GM21825 (cell line): ENCODE measurements around the gene PPP1R9B.

Source experiments
- ATAC-seq: cut with Tn5 transposase; IDR thresholded peaks from one replicate; pipeline ENCODE4 v1.9.1; 2021; ENCODE audit warnings: mild to moderate bottlenecking, moderate library complexity; ENCODE audit not compliant: unreplicated experiment

The PPP1R9B gene

DNA sequence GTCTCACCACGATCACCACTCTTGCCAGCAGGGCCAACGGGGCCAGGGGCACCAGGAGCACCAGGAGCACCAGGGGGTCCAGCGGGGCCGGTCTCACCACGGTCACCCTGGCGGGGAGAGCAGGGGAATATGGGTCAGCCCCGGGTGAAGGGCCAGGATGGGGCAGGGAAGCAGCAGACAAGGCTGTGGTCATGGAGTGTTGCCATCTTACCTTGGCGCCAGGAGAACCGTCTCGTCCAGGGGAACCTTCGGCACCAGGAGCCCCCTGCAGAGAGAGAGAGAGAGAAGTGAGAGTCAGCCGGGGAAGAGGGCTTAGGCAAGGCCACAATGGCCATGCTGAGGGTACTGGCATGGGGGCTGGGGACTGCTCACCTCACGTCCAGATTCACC lies 38.0 kb upstream of the PPP1R9B start:
- no peak for ATAC-seq

- no peak for ATAC-seq
Observed at GRCh38 chr17:50187751-50188530, 37.5 kb upstream of the PPP1R9B start.

GRCh38 chr17:50187394-50187725 lies 36.9 kb upstream of the PPP1R9B start:
- no peak for ATAC-seq

DNA sequence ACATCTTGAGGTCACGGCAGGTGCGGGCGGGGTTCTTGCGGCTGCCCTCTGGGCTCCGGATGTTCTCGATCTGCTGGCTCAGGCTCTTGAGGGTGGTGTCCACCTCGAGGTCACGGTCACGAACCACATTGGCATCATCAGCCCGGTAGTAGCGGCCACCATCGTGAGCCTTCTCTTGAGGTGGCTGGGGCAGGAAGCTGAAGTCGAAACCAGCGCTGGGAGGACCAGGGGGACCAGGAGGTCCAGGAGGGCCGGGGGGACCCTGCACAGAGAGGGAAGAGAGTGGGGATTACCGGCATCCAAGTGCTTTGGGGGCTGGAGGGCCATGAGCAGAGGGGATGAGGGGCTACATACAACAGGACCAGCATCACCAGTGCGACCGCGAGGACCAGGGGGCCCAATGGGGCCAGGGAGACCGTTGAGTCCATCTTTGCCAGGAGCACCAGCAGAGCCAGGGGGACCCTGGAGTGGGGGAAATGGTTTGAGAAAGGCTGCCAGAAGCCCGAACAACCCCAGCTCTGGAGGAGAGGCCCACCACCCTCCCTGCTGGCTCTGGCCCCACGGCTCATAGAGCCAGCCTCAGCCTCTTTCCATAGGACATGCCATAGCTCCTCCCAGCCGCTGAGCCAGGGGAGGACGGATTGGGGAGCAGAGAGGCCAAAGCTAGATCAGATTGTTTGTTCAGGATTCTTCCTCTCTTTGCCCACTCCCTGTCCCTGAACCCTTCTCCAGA lies 36.4 kb upstream of the PPP1R9B start:
- no peak for ATAC-seq

- no peak for ATAC-seq
Observed at GRCh38 chr17:50185631-50186471, 35.4 kb upstream of the PPP1R9B start.

DNA sequence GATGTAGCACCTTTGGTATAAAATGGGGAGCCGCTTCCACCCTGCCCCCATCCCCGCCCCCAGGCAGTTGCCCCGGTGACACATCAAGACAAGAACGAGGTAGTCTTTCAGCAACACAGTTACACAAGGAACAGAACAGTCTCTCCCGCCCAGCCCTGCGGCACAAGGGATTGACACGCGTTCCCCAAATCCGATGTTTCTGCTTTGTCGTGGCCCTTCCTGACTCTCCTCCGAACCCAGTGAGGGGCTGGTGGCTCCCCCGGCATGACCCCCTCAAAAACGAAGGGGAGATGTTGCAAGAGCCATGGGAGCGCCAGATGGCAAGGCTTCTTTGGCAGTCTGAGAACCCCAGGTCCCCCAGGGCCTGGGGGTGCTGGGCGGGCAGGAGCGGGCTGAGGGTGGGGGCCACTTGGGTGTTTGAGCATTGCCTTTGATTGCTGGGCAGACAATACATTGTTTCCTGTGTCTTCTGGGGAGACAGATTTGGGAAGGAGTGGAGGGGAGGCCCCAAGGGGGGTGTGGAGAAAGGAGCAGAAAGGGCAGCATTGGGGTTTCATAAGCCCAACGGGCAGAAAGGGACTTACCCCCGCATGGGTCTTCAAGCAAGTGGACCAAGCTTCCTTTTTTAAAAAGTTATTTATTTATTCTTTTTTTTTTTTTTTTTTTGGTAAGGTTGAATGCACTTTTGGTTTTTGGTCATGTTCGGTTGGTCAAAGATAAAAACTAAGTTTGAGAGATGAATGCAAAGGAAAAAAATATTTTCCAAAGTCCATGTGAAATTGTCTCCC lies 34.3 kb upstream of the PPP1R9B start:
- ATAC-seq = no peak

- ATAC-seq = no peak
Observed at GRCh38 chr17:50184064-50184463, 33.6 kb upstream of the PPP1R9B start.

GRCh38 chr17:50183421-50183994 lies 33.0 kb upstream of the PPP1R9B start:
- ATAC-seq = no peak

DNA sequence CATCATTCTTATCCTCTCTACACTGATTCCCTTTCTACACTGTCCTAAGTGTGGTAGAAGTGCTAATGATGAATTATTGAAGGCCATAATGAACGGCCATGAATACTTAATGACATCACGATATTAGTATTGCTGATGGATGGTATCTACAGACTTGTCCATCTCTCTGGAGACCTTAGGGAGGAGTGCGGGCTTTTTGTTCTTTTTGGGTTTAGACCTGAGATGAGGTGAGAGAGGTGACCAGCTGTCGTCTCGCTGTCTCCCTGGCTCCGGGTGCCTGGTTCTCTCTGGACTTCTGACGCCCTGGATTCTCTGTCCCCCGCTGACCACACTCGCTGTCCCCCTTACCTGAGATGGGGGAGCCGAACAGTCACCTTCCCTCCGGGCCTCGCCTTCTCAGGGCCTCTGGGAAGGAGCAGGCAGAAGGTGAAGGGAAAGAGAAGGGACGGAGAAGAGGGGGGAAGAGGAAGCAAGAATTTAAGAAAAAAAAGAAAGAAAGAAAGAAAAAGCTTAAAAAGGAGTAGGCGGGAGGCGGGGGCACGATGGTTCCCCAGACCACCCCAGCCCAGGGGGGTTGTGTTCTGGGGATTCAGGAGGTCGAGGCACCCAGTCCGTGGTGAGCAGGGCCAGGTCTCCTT lies 32.4 kb upstream of the PPP1R9B start:
- ATAC-seq = no peak

DNA sequence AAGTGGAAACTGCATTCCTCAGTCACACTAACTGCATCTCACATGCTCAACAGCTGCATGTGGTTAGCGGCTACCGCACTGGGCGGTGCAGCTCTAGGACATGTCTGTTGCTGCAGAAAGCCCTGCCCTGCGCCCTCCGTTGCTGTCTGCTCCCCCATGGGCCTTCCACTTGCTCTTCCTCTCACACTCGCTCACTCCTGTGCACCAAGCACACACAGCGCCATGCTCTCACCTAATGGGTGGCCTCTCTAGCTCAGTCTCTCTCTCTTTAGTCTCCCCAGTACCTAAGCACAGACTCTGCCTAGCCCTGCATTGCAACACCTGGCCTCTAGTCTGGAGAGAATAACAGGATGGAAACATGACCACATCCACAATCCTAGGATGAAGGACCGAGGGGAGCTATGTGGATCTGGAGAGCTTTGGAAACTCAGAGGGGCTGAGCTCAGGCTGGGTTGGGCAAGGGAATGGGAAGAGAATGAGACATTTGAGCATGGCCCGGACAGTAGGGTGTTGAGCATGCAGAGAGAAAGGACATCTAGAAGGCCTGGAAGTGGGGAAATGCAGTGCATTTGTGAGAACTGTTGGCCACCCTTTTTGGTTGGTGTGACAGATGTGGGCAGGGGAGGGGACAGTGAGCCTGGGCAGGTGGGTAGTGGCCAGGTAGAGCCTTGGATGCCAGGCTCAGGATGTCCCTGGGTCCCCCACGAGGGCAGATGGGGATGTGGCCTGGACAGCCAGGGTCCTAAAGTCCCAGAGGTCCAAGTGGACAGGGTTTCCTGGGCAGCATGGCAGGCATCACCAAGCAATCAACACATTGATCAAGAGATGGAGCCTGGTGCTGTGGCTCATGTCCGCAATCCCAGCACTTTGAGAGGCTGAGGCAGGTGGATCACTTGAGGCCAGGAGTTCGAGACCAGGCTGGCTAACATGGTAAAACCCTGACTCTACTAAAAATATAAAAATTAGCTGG lies 31.4 kb upstream of the PPP1R9B start:
- ATAC-seq = no peak

DNA sequence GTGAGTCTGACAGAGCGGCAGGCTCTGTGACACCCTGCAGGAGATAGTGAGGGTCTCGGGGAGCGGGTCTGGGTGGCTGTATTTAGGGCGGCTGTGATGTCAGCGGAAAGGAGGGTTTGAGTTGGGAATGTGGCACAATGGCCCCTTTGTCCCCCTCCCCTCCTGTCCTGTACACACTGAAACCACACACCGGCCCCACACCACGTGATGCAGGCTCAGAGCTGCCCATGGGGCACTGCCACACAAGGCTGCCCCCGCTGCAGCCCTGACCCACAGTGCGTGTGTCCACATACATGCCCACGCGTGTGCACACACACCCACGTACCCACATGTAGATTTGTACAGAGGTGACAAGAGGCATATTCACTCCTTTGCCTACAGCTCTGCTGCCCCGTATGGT lies 30.7 kb upstream of the PPP1R9B start:
- no peak for ATAC-seq

GRCh38 chr17:50180620-50181019 lies 30.1 kb upstream of the PPP1R9B start:
- no peak for ATAC-seq

- no peak for ATAC-seq
Observed at GRCh38 chr17:50180111-50180510, 29.6 kb upstream of the PPP1R9B start.

GRCh38 chr17:50177983-50178834 lies 27.7 kb upstream of the PPP1R9B start:
- ATAC-seq = no peak

DNA sequence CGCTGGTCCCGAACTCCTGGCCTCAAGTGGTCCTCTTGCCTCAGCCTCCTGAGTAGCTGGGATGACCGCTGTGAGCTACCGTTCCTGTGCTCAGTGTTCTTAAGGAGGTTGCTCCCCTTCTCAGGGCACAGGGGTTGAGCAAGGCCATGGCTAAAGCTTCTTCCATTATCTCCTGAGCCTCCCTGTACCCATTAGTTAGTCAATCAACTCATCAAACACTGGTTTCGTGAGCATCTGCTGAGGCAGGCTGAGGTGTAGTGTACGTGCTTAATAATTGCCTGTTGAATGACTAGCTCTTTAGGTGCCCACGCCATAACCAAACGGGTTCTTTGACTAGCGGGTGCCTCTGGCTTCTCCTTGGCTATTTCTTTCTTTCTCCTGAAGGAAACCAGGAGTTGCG lies 27.0 kb upstream of the PPP1R9B start:
- no peak for ATAC-seq

DNA sequence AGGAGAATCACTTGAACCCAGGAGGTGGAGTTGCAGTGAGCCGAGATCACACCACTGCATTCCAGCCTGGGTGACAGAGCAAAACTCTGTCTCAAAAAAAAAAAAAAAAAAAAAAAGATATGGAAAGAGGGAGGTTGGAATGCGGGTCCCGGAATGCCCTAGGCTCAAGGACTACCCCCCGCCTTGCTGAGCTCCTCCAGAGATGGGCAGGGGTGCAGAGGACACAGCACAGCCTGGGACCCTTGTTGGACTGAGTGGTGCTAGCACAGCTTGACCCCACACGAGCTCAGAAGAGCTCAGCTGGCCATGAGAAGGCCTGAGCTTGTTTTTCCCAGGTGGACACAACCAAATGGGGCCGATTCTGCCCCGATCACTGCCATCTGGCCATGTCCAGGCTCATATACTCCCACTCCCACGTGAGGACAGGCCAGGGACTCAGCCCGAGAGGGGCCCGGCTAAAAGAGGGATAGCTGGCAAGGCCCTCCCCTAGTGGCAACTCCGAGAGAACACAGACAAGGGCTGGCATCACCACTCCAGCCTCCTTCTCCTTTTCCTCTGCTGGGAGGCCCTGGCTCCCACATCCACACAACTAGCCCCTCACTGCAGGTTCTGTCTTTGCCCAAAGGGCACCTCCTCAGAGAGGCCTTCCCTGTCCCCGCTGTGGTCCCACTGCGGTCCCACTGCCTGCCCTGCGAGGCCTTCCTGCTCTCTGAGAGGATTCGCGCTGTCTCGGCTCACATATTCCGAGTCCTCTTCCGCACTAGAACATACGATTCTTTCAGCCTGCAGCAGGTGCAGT lies 26.3 kb upstream of the PPP1R9B start:
- no peak for ATAC-seq
